Transverse colon (tissue), 4 donors: ENCODE results near the gene FNDC3B. TPM values are rescaled to one million over a fixed set of nuclear protein-coding genes. Genes with fewer than 3 reads are reported as not detected.

Experiments
- DNase-seq: peaks from one replicate; pipeline ENCODE4 v3.0.0-alpha.2; 2019
- H3K27ac ChIP-seq, 4 donors: fragments of 200-600 bp; sonication (generic); 2 replicates each; pipeline ENCODE4 v1.5.1; 2016 to 2018; ENCODE audit warnings: inconsistent platforms in 4 of 4
- H3K27me3 ChIP-seq: fragments of 200-600 bp; sonication (generic); 2 replicates; pipeline ENCODE4 v1.5.1; 2017; ENCODE audit warnings: inconsistent platforms
- H3K36me3 ChIP-seq, 4 donors: fragments of 200-600 bp; sonication (generic); 2 replicates each; pipeline ENCODE4 v1.5.1; 2017 to 2019; ENCODE audit warnings: inconsistent platforms in 4 of 4
- H3K4me1 ChIP-seq, 4 donors: fragments of 200-600 bp; sonication (generic); 2 replicates each; pipeline ENCODE4 v1.5.1; 2017 to 2020; ENCODE audit warnings: inconsistent platforms in 4 of 4
- H3K4me3 ChIP-seq, 4 donors: fragments of 200-600 bp; sonication (generic); 1 replicate in 1 of 4; 2 replicates in 3 of 4; pipeline versions ENCODE4 v1.5.1 to v1.6.1; 2017 to 2019; ENCODE audit warnings: inconsistent platforms in 4 of 4
- H3K9me3 ChIP-seq, 2 donors: fragments of 200-600 bp; sonication (generic); 2 replicates each; pipeline ENCODE4 v1.5.1; 2017 to 2019; ENCODE audit warnings: inconsistent platforms in 2 of 2
- CTCF ChIP-seq, 5 experiments: fragments of 200-600 bp in 3 of 5; fragments of 450-650 bp in 2 of 5; sonication (generic) in 3 of 5; IDR thresholded peaks; 1 replicate in 2 of 5; 2 replicates in 3 of 5; pipeline ENCODE4 v1.5.1; 2016 to 2017; ENCODE audit warnings: antibody characterized with exemption in 5 of 5, inconsistent platforms in 3 of 5, mild to moderate bottlenecking in 2 of 5, moderate library complexity in 1 of 5
- EP300 ChIP-seq: sonication (generic); formaldehyde crosslinking; IDR thresholded peaks from one replicate; pipeline ENCODE4 v1.6.1; 2017; ENCODE audit warnings: antibody characterized with exemption, low read depth
- POLR2A ChIP-seq: fragments of 450-650 bp; IDR thresholded peaks from one replicate; pipeline ENCODE4 v1.6.1; 2016; ENCODE audit warnings: antibody characterized with exemption, mild to moderate bottlenecking, moderate library complexity
- POLR2AphosphoS5 ChIP-seq, 3 donors: sonication (generic); formaldehyde crosslinking; IDR thresholded peaks; one replicate each; pipeline ENCODE4 v1.6.1; 2016; ENCODE audit warnings: antibody characterized with exemption in 3 of 3
- WGBS, 2 donors: methylation state at CpG; one replicate each; pipeline ENCODE4 v1.1.5; 2018; ENCODE audit warnings: low coverage in 1 of 2; 5-methylcytosine and 5-hydroxymethylcytosine counted together
- in situ Hi-C, 4 donors: fragments of 200-750 bp; cut with MboI; loops; one replicate each; pipeline versions ENCODE4 v1.15.0 to v1.15.1; 2017; ENCODE audit warnings: low sequenced_read_pairs in 3 of 4, low pct_ligation_motif_present in 1 of 4, low pct_unique_long_range_greater_than_20kb in 1 of 4
- intact Hi-C: fragments of 100-400 bp; cut with DNase I; formaldehyde crosslinking; loops from one replicate; pipeline ENCODE4 v1.15.1; 2023; ENCODE audit warnings: low total_unique reads
- total RNA-seq, 4 donors: library from RNA; depleted of rRNA; stranded (reverse); fragments of >200 nt; gene quantifications; one replicate each; pipeline ENCODE4 v1.1.0, GENCODE V29; 2016

FNDC3B gene
- total RNA-seq, 4 donors from 2014 or later: 28.5 to 85.7 (median 44.5) TPM

GRCh38 chr3:172321035-172321434 is 281.7 kb downstream of the FNDC3B start:
- peak overlapping the region; percentile 65 to 82 (median 80) for H3K27ac ChIP-seq
- peaks cover 0 to 5% (median 0%) of the 10 kb centered on the region in 4 donors for H3K36me3 ChIP-seq
- no peak for TF ChIP-seq POLR2A
- TF ChIP-seq CTCF (IDR thresholded peaks at IDR 0.05): peak in 1 of 5 experiments; percentile 10
- no peaks in the 10 kb centered on the region for H3K27me3 ChIP-seq
- no peak for DNase-seq
- peaks cover 16 to 52% (median 31%) of the 10 kb centered on the region in 4 donors for H3K4me1 ChIP-seq
- WGBS, 2 donors: 62 to 68% methylated on average over 2 of the region's 2 CpGs
- in situ Hi-C loops (loop anchor here in 1 of 4 donors (25.0 kb wide), 1 partner anchor 284 kb away; the partner anchor contains the start of gene FNDC3B), intact Hi-C loops (no loop called here)
- no peak overlapping the region for H3K4me3 ChIP-seq
- no peaks in the 10 kb centered on the region for H3K9me3 ChIP-seq

- Histone ChIP-seq H3K27me3 (no peaks in the 10 kb centered on the region), H3K4me3 (no peak overlapping the region), H3K36me3 (peaks cover 0 to 5% (median 0%) of the 10 kb centered on the region in 4 donors), H3K27ac (peak overlapping the region in 3 of 4 donors; percentile 18 to 22 (median 21)), H3K4me1 (peaks cover under 1 to 22% (median 10%) of the 10 kb centered on the region in 4 donors), H3K9me3 (no peaks in the 10 kb centered on the region)
- in situ Hi-C loops (loop anchor here in 1 of 4 donors (25.0 kb wide), 1 partner anchor 287 kb away; the partner anchor contains the start of gene FNDC3B), intact Hi-C loops (no loop called here)
- TF ChIP-seq EP300 (no peak), POLR2A (no peak), POLR2AphosphoS5 (IDR thresholded peaks at IDR 0.05) (no peak), CTCF (IDR thresholded peaks at IDR 0.05) (no peak)
- WGBS, 2 donors: 86 to 100% methylated on average over 3 to 10 of the region's 10 CpGs
- no peak for DNase-seq
Measured at GRCh38 chr3:172323894-172324610, 284.7 kb downstream of the FNDC3B start.

DNA sequence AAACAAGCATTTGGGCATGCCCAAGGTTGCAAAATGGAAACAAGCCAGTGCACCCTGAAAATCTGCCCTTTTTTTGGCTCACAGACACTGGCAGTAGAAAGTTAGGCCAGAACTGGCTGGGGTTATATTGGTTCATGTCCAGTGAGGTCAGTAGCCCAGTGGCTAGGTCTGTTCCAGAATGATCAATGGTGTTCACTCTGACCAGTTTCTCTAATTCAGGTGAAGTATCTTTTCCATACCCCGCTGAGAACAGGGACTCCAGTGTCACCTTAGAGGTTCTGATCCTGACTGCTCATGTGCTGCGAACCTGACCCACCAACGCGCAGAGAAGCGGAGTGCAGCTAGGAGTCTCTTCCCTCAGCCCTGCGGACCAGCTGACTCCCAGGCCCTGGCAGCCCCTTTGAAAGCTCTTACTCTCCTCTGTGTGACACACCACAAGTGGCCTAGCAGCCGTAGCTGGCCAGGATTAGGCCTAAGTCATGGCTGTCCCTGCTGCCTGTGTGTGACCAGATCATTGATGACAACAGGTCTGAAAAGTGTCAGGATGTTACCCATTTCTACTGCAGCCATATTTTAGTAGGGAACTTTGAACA is 285.3 kb downstream of the FNDC3B start:
- DNase-seq: no peak
- in situ Hi-C loops: loop anchor here in 3 of 4 donors (25.0 kb wide), 3 partner anchors 287 to 662 kb away; partner anchors contain the start of genes FNDC3B (in 3 of the 3) and TMEM212 (in 1 of the 3)
- Histone ChIP-seq H3K27me3 (no peaks in the 10 kb centered on the region), H3K4me1 (peaks cover 0 to 15% (median 5%) of the 10 kb centered on the region in 4 donors), H3K27ac (peak overlapping the region in 2 of 4 donors; percentile 6 to 22), H3K4me3 (no peak overlapping the region), H3K9me3 (no peaks in the 10 kb centered on the region), H3K36me3 (peaks cover 0 to 5% (median under 1%) of the 10 kb centered on the region in 4 donors)
- 92% methylated on average over 7 of the region's 7 CpGs; no CpG with 5 or more reads in 1 of the 2 donors for WGBS, 2 donors
- no peak for TF ChIP-seq POLR2A
- no peak for TF ChIP-seq CTCF (IDR thresholded peaks at IDR 0.05)
- no peak for TF ChIP-seq EP300
- TF ChIP-seq POLR2AphosphoS5 (IDR thresholded peaks at IDR 0.05): no peak
- intact Hi-C loops: no loop called here

DNA sequence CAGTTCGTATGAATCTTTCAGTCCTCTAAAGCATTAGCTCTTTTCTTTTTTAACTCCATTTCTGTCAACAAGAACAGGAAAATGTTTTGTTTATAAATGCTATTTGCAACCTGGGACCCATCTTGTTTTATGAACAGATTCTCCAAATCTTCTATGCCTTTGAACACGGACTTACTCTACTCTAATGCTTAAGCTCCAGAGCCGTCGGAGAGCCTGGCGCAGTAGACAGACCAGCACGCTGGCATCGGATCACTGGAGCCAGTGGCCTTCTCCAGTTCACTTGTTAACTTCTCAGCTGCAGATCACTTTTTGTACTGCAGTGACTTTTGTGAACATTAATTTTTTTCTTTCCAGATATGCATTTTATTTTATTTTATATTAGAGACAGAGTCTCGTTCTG is 286.1 kb downstream of the FNDC3B start:
- Histone ChIP-seq H3K4me1 (peaks cover 0 to 7% (median under 1%) of the 10 kb centered on the region in 4 donors), H3K4me3 (no peak overlapping the region), H3K9me3 (no peaks in the 10 kb centered on the region), H3K27ac (no peak overlapping the region), H3K27me3 (no peaks in the 10 kb centered on the region), H3K36me3 (peaks cover 0 to 5% (median 2%) of the 10 kb centered on the region in 4 donors)
- no peak for DNase-seq
- TF ChIP-seq CTCF (IDR thresholded peaks at IDR 0.05): no peak
- no peak for TF ChIP-seq POLR2AphosphoS5 (IDR thresholded peaks at IDR 0.05)
- no peak for TF ChIP-seq EP300
- TF ChIP-seq POLR2A: no peak
- in situ Hi-C loops (loop anchor here in 3 of 4 donors (25.0 kb wide), 3 partner anchors 288 to 663 kb away; partner anchors contain the start of genes FNDC3B (in 2 of the 3) and TMEM212 (in 1 of the 3)), intact Hi-C loops (no loop called here)
- WGBS, 2 donors: 81 to 89% methylated on average over 7 to 8 of the region's 8 CpGs
